ENCODE results near the gene HK1. TPM values are rescaled to one million over a fixed set of nuclear protein-coding genes. Genes with fewer than 3 reads are reported as not detected.
A peak's percentile ranks its signal among the peaks of the same experiment; 100 is the strongest.

Gene HK1
- total and polyA plus RNA-seq, 2 of the 13 experiments (the other 11 are each of a cell fraction or from before 2014, with no cell fraction given), result 0.29 to 1.5 TPM

GRCh38 chr10:69318106-69318866 lies 40.0 kb downstream of the HK1 start (continued):
- TF ChIP-seq ARID4A (CRISPR knock-in tag; IDR thresholded peaks at IDR 0.05; ENCODE audit: borderline replicate concordance) (0 out of 2 replicates have a peak, but pooled peaks have one; percentile 26), ATRX (CRISPR knock-in tag; IDR thresholded peaks at IDR 0.05; ENCODE audit: borderline replicate concordance) (no peak), ZBTB14 (CRISPR knock-in tag; IDR thresholded peaks at IDR 0.05) (peak; percentile 86), MTF2 (CRISPR knock-in tag; IDR thresholded peaks at IDR 0.05; ENCODE audit: borderline replicate concordance) (peak; percentile 57; the same call in 1 of the 2 replicates), ZNF816 (CRISPR knock-in tag; IDR thresholded peaks at IDR 0.05; ENCODE audit: borderline replicate concordance) (no peak), ZNF101 (CRISPR knock-in tag; IDR thresholded peaks at IDR 0.05; ENCODE audit: borderline replicate concordance, low read depth) (no peak)

Measured in HepG2 (cell line).